RWPE2 (cell line): ENCODE measurements around the gene RSPO4.

Experiments used
- ATAC-seq: fragments of 200-7000 bp; cut with Tn5 transposase; 3 replicates; pipeline ENCODE4 v1.9.1; 2021; ENCODE audit warnings: low read depth
- DNase-seq: peaks from one replicate; pipeline ENCODE4 v3.0.0-alpha.2; 2020; ENCODE audit warnings: low spot score
- H3K27ac ChIP-seq: fragments of 450-650 bp; 2 replicates; pipeline ENCODE4 v1.5.1; 2017; ENCODE audit warnings: mild to moderate bottlenecking; ENCODE audit not compliant: poor library complexity, severe bottlenecking
- H3K27me3 ChIP-seq: fragments of 250-450 bp; sonication (Bioruptor Pico); 2 replicates; pipeline ENCODE4 v1.5.1; 2021; ENCODE audit warnings: mild to moderate bottlenecking, moderate library complexity; ENCODE audit not compliant: insufficient read depth, poor library complexity, severe bottlenecking
- H3K36me3 ChIP-seq: fragments of 250-450 bp; sonication (Bioruptor Pico); 2 replicates; pipeline ENCODE4 v1.5.1; 2020; ENCODE audit warnings: low read depth, mild to moderate bottlenecking, moderate library complexity
- H3K4me1 ChIP-seq: fragments of 250-450 bp; sonication (Bioruptor Pico); 2 replicates; pipeline ENCODE4 v1.5.1; 2021; ENCODE audit warnings: mild to moderate bottlenecking, moderate library complexity; ENCODE audit not compliant: insufficient read depth, poor library complexity, severe bottlenecking
- H3K4me3 ChIP-seq: fragments of 250-450 bp; sonication (Bioruptor Pico); 2 replicates; pipeline ENCODE4 v1.5.1; 2021; ENCODE audit warnings: mild to moderate bottlenecking, moderate library complexity; ENCODE audit not compliant: severe bottlenecking
- H3K9me3 ChIP-seq: fragments of 250-450 bp; sonication (Bioruptor Pico); 2 replicates; pipeline ENCODE4 v1.5.1; 2021; ENCODE audit warnings: mild to moderate bottlenecking, moderate library complexity; ENCODE audit not compliant: severe bottlenecking
- CTCF ChIP-seq: fragments of 450-650 bp; IDR thresholded peaks from one replicate; pipeline ENCODE4 v1.5.1; 2017; ENCODE audit warnings: mild to moderate bottlenecking, moderate library complexity; ENCODE audit not compliant: poor library complexity, severe bottlenecking

Gene RSPO4

GRCh38 chr20:1005452-1006027, 3.4 kb upstream of the RSPO4 start:
- H3K27ac ChIP-seq = no peak overlapping the region
- no peaks in the 10 kb centered on the region for H3K9me3 ChIP-seq
- no peaks in the 10 kb centered on the region for H3K36me3 ChIP-seq
- H3K4me1 ChIP-seq = no peaks in the 10 kb centered on the region
- no peaks in the 10 kb centered on the region for H3K27me3 ChIP-seq
- DNase-seq (no peak), ATAC-seq (peak; percentile 95)
- H3K4me3 ChIP-seq = no peak overlapping the region
- no peak for TF ChIP-seq CTCF

GRCh38 chr20:1003920-1004697, 2.0 kb upstream of the RSPO4 start:
- Histone ChIP-seq H3K4me3 (no peak overlapping the region), H3K27me3 (no peaks in the 10 kb centered on the region), H3K27ac (no peak overlapping the region), H3K4me1 (no peaks in the 10 kb centered on the region), H3K36me3 (no peaks in the 10 kb centered on the region), H3K9me3 (no peaks in the 10 kb centered on the region)
- no peak for TF ChIP-seq CTCF
- DNase-seq (no peak), ATAC-seq (no peak)

GRCh38 chr20:1002682-1003561, 811 bp upstream of the RSPO4 start:
- no peaks in the 10 kb centered on the region for H3K4me1 ChIP-seq
- H3K36me3 ChIP-seq = no peaks in the 10 kb centered on the region
- no peaks in the 10 kb centered on the region for H3K9me3 ChIP-seq
- DNase-seq = no peak
- H3K27ac ChIP-seq = peak overlapping the region; percentile 57
- peak overlapping the region; percentile 59 for H3K4me3 ChIP-seq
- peak; percentile 37 for ATAC-seq
- no peak for TF ChIP-seq CTCF
- H3K27me3 ChIP-seq = no peaks in the 10 kb centered on the region

- no peak for TF ChIP-seq CTCF
- ATAC-seq = no peak
- no peaks in the 10 kb centered on the region for H3K36me3 ChIP-seq
- no peaks in the 10 kb centered on the region for H3K4me1 ChIP-seq
- H3K9me3 ChIP-seq = no peaks in the 10 kb centered on the region
- H3K27me3 ChIP-seq = no peaks in the 10 kb centered on the region
- H3K27ac ChIP-seq = peak overlapping the region; percentile 57
- DNase-seq = no peak
- peak overlapping the region; percentile 59 for H3K4me3 ChIP-seq
Measured at GRCh38 chr20:1001116-1001515, 995 bp downstream of the RSPO4 start.
